ENCODE measurements around the gene OPRM1.

GRCh38 chr6:154165478-154165877 lies 126.4 kb downstream of the OPRM1 start:
- no peak for TF ChIP-seq CTCF (IDR thresholded peaks at IDR 0.05)
- TF ChIP-seq EZH2 (IDR thresholded peaks at IDR 0.05) = no peak
- TF ChIP-seq EZH2phosphoT487 (IDR thresholded peaks at IDR 0.05) = no peak
